Thyroid gland (tissue), 4 donors: Measurements from ENCODE around the gene DACH1. TPM values are rescaled to one million over a fixed set of nuclear protein-coding genes. Genes with fewer than 3 reads are reported as not detected.

ENCODE experiments used
- DNase-seq, 2 donors: peaks; one replicate each; pipeline ENCODE4 v3.0.0-alpha.2; 2019
- H3K27ac ChIP-seq, 3 donors: fragments of 200-600 bp; sonication (generic); 1 replicate in 2 of 3; 2 replicates in 1 of 3; pipeline ENCODE4 v1.5.1; 2016 to 2019; ENCODE audit warnings: mild to moderate bottlenecking in 1 of 3, moderate library complexity in 1 of 3
- H3K27me3 ChIP-seq: fragments of 200-600 bp; sonication (generic); one replicate; pipeline ENCODE4 v1.5.1; 2019
- H3K36me3 ChIP-seq, 2 donors: fragments of 200-600 bp; sonication (generic); one replicate each; pipeline ENCODE4 v1.5.1; 2016 to 2019
- H3K4me1 ChIP-seq, 2 donors: fragments of 200-600 bp; sonication (generic); one replicate each; pipeline ENCODE4 v1.5.1; 2017 to 2019
- H3K4me3 ChIP-seq, 3 donors: fragments of 200-600 bp; sonication (generic); replicated peaks in 1 of 3; 1 replicate in 2 of 3; 2 replicates in 1 of 3; pipeline ENCODE4 v1.5.1; 2016; ENCODE audit warnings: mild to moderate bottlenecking in 1 of 3
- H3K9me3 ChIP-seq: fragments of 200-600 bp; sonication (generic); one replicate; pipeline ENCODE4 v1.5.1; 2017
- CTCF ChIP-seq, 6 experiments: fragments of 200-600 bp in 3 of 6; fragments of 450-650 bp in 3 of 6; sonication (generic) in 3 of 6; IDR thresholded peaks; one replicate each; pipeline ENCODE4 v1.5.1; 2016 to 2019; ENCODE audit warnings: antibody characterized with exemption in 6 of 6, mild to moderate bottlenecking in 2 of 6, inconsistent platforms in 1 of 6, moderate library complexity in 1 of 6
- POLR2A ChIP-seq, 2 donors: fragments of 450-650 bp; IDR thresholded peaks; one replicate each; pipeline ENCODE4 v1.6.1; 2017; ENCODE audit warnings: antibody characterized with exemption in 2 of 2, mild to moderate bottlenecking in 2 of 2, moderate library complexity in 1 of 2
- WGBS, 2 donors: methylation state at CpG; one replicate each; pipeline ENCODE4 v1.1.5; 2017; 5-methylcytosine and 5-hydroxymethylcytosine counted together
- intact Hi-C: fragments of 100-400 bp; cut with DNase I; formaldehyde crosslinking; loops from one replicate; pipeline ENCODE4 v1.15.1; 2023
- total RNA-seq, 4 donors: library from RNA; depleted of rRNA; stranded (reverse); fragments of >200 nt; gene quantifications; one replicate each; pipeline ENCODE4 v1.2.3, GENCODE V29; 2016

DACH1 gene
- total RNA-seq, 4 donors from 2014 or later: 0.33 to 0.49 (median 0.33) TPM; not detected in 1

- TF ChIP-seq POLR2A (IDR thresholded peaks at IDR 0.05): no peak
- TF ChIP-seq CTCF (IDR thresholded peaks at IDR 0.05): no peak
- intact Hi-C loops: no loop called here
- H3K9me3 ChIP-seq: no peaks in the 10 kb centered on the region
- no peaks in the 10 kb centered on the region for H3K27me3 ChIP-seq
- no peaks in the 10 kb centered on the region for H3K36me3 ChIP-seq
- no peak overlapping the region for H3K27ac ChIP-seq
- no peak for DNase-seq
- H3K4me1 ChIP-seq: no peaks in the 10 kb centered on the region
- H3K4me3 ChIP-seq: no peak overlapping the region
These were observed 19.9 kb upstream of the DACH1 start for GRCh38 chr13:71886880-71887279.

GRCh38 chr13:71882120-71882519 lies 15.1 kb upstream of the DACH1 start:
- Histone ChIP-seq H3K9me3 (no peaks in the 10 kb centered on the region), H3K36me3 (no peaks in the 10 kb centered on the region), H3K27ac (no peak overlapping the region), H3K4me1 (peaks cover 0 to 4% of the 10 kb centered on the region in 2 donors), H3K27me3 (no peaks in the 10 kb centered on the region), H3K4me3 (no peak overlapping the region)
- DNase-seq: no peak
- intact Hi-C loops: no loop called here
- no peak for TF ChIP-seq CTCF (IDR thresholded peaks at IDR 0.05)
- TF ChIP-seq POLR2A (IDR thresholded peaks at IDR 0.05): no peak

- intact Hi-C loops: no loop called here
These were observed 13.9 kb upstream of the DACH1 start for GRCh38 chr13:71880753-71881541.

GRCh38 chr13:71879808-71880344 lies 12.9 kb upstream of the DACH1 start:
- Histone ChIP-seq H3K4me1 (peaks cover 0 to 4% of the 10 kb centered on the region in 2 donors), H3K4me3 (no peak overlapping the region), H3K36me3 (no peaks in the 10 kb centered on the region), H3K27me3 (no peaks in the 10 kb centered on the region), H3K27ac (no peak overlapping the region), H3K9me3 (no peaks in the 10 kb centered on the region)
- no peak for DNase-seq
- WGBS, 2 donors: 76 to 80% methylated on average over 6 of the region's 6 CpGs
- no peak for TF ChIP-seq POLR2A (IDR thresholded peaks at IDR 0.05)
- TF ChIP-seq CTCF (IDR thresholded peaks at IDR 0.05): no peak
- intact Hi-C loops: no loop called here

More at GRCh38 chr13:71880753-71881541, 13.9 kb upstream of the DACH1 start:
- Histone ChIP-seq H3K36me3 (no peaks in the 10 kb centered on the region), H3K9me3 (no peaks in the 10 kb centered on the region), H3K4me1 (peaks cover 0 to 4% of the 10 kb centered on the region in 2 donors), H3K27me3 (no peaks in the 10 kb centered on the region), H3K27ac (no peak overlapping the region), H3K4me3 (no peak overlapping the region)
- 74% methylated on average over 6 of the region's 6 CpGs for WGBS, 2 donors
- DNase-seq: no peak
- TF ChIP-seq POLR2A (IDR thresholded peaks at IDR 0.05): no peak
- no peak for TF ChIP-seq CTCF (IDR thresholded peaks at IDR 0.05)

- no peak overlapping the region for H3K4me3 ChIP-seq
- no peaks in the 10 kb centered on the region for H3K36me3 ChIP-seq
- peak in 3 of 6 experiments; percentile 39 to 57 (median 48) for TF ChIP-seq CTCF (IDR thresholded peaks at IDR 0.05)
- TF ChIP-seq POLR2A (IDR thresholded peaks at IDR 0.05): no peak
- no peak overlapping the region for H3K27ac ChIP-seq
- H3K9me3 ChIP-seq: no peaks in the 10 kb centered on the region
- no peaks in the 10 kb centered on the region for H3K27me3 ChIP-seq
- 14 to 23% methylated on average over 3 of the region's 3 CpGs for WGBS, 2 donors
- intact Hi-C loops: no loop called here
- peaks cover 0 to 4% of the 10 kb centered on the region in 2 donors for H3K4me1 ChIP-seq
- DNase-seq: no peak
These were observed 12.1 kb upstream of the DACH1 start for GRCh38 chr13:71879129-71879535.
